Keratinocyte (primary cell): ENCODE data around the gene PNPT1. TPM values are rescaled to one million over a fixed set of nuclear protein-coding genes. Genes with fewer than 3 reads are reported as not detected.

Experiments used
- DNase-seq: peaks from one replicate; pipeline ENCODE4 v3.0.0-alpha.2; 2011; ENCODE audit warnings: low read depth, missing footprints, low spot score
- FAIRE-seq: peaks from 2 replicates; lab custom pipeline; 2011; peaks lifted over from hg19 to GRCh38; lab: Jason Lieb, UNC
- H2AFZ ChIP-seq: 2 replicates; pipeline ENCODE4 v1.6.0; 2012; ENCODE audit warnings: low read length, control low read depth, inconsistent platforms; ENCODE audit not compliant: control insufficient read depth
- H3K27ac ChIP-seq: 2 replicates; pipeline ENCODE4 v1.5.1; 2011; ENCODE audit warnings: low read length; ENCODE audit not compliant: control insufficient read depth, insufficient read depth
- H3K27me3 ChIP-seq: 3 replicates; pipeline ENCODE4 v1.6.0; 2011; ENCODE audit warnings: low read length; ENCODE audit not compliant: control insufficient read depth, insufficient read depth; ENCODE audit errors: extremely low read depth
- H3K36me3 ChIP-seq, 2 experiments: 2 replicates in 1 of 2; 3 replicates in 1 of 2; pipeline ENCODE4 v1.5.1; 2011; ENCODE audit warnings: low read length in 2 of 2, mild to moderate bottlenecking in 1 of 2; ENCODE audit not compliant: control insufficient read depth in 2 of 2, insufficient read depth in 2 of 2; ENCODE audit errors: extremely low read depth in 1 of 2
- H3K4me1 ChIP-seq: 3 replicates; pipeline ENCODE4 v1.5.1; 2011; ENCODE audit warnings: low read length; ENCODE audit not compliant: control insufficient read depth, insufficient read depth; ENCODE audit errors: extremely low read depth
- H3K4me2 ChIP-seq: 3 replicates; pipeline ENCODE4 v1.6.0; 2011; ENCODE audit warnings: low read depth, low read length; ENCODE audit not compliant: control insufficient read depth, insufficient read depth; ENCODE audit errors: extremely low read depth
- H3K4me3 ChIP-seq, 3 experiments: fragments of 200-600 bp in 1 of 3; sonication (generic) in 1 of 3; 2 replicates in 2 of 3; 3 replicates in 1 of 3; pipeline ENCODE4 v1.5.1; 2011 to 2016; ENCODE audit warnings: low read length in 3 of 3, mild to moderate bottlenecking in 3 of 3, control low read depth in 2 of 3, inconsistent platforms in 1 of 3, low read depth in 1 of 3, mixed read lengths in 1 of 3, mixed run types in 1 of 3, moderate library complexity in 1 of 3; ENCODE audit not compliant: control insufficient read depth in 2 of 3, insufficient read depth in 2 of 3; ENCODE audit errors: extremely low read depth in 1 of 3
- H3K79me2 ChIP-seq: 2 replicates; pipeline ENCODE4 v1.6.0; 2012; ENCODE audit warnings: low read length; ENCODE audit not compliant: control insufficient read depth, insufficient read depth
- H3K9ac ChIP-seq: 3 replicates; pipeline ENCODE4 v1.6.0; 2011; ENCODE audit warnings: low read length; ENCODE audit not compliant: control insufficient read depth, insufficient read depth; ENCODE audit errors: extremely low read depth
- H3K9me1 ChIP-seq: 3 replicates; pipeline ENCODE4 v1.6.0; 2011; ENCODE audit warnings: low read length; ENCODE audit not compliant: control insufficient read depth, insufficient read depth; ENCODE audit errors: extremely low read depth
- H3K9me3 ChIP-seq: 2 replicates; pipeline ENCODE4 v1.5.1; 2012; ENCODE audit warnings: low read depth, low read length; ENCODE audit not compliant: control insufficient read depth
- H4K20me1 ChIP-seq: 3 replicates; pipeline ENCODE4 v1.6.0; 2011; ENCODE audit warnings: low read length; ENCODE audit not compliant: control insufficient read depth, insufficient read depth; ENCODE audit errors: extremely low read depth
- EZH2 ChIP-seq: IDR thresholded peaks from one replicate; pipeline ENCODE4 v1.6.1; 2012; ENCODE audit warnings: inconsistent platforms, mild to moderate bottlenecking, low read length, moderate library complexity
- dilution Hi-C: fragments of 300-500 bp; cut with MboI; formaldehyde crosslinking; loops from one replicate; pipeline ENCODE4 v1.7.0; 2020; ENCODE audit warnings: low sequenced_read_pairs; ENCODE audit not compliant: extremely low pct_ligation_motif_present
- polyA plus RNA-seq, 5 experiments: library from polyadenylated mRNA; depleted of rRNA in 3 of 5; stranded (reverse) in 3 of 5; stranded (forward) in 1 of 5; unstranded in 1 of 5; fragments of >200 nt; gene quantifications; 1 replicate in 1 of 5; 2 replicates in 3 of 5; 3 replicates in 1 of 5; pipeline versions ENCODE4 v1.2.1 to v1.2.3, GENCODE V29; 2011 to 2012; ENCODE audit warnings: missing spikeins in 2 of 5, low read depth in 1 of 5, low replicate concordance in 1 of 5
- TF ChIP-seq, protein P1 (sequence below), 3 experiments: IDR thresholded peaks in 1 of 3; conservative IDR thresholded peaks in 1 of 3; optimal IDR thresholded peaks in 1 of 3; 2 replicates in 2 of 3; 3 replicates in 1 of 3; pipeline versions ENCODE3 to v1.5.1; 2011; ENCODE audit warnings: low read length in 3 of 3, mild to moderate bottlenecking in 3 of 3, moderate library complexity in 2 of 3, control low read depth in 1 of 3, inconsistent platforms in 1 of 3; ENCODE audit not compliant: insufficient read depth in 2 of 3; ENCODE audit errors: extremely low read depth in 1 of 3

The PNPT1 gene
- polyA plus RNA-seq, 1 donor (not counting 4 experiments of a cell fraction or from before 2014, with no cell fraction given): 36.1 TPM

DNA sequence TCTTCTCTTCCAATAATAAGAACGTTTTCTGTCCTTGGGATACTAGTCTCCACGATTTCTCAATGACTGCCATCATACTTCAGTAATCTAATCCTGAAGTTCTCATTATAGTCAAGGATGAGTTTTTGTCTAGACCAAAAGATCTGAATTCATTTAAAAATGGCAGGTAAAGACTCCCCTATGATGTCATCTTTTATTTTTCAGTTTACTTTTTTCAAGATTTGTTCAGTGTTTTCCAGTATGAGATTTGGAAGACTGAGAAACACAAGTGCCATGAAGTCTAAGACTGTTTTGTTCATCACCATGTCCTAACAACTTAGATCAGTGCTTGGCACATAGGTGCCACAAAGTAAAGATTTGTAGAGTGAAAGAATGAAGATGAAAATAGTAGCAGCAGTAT is 40.4 kb downstream of the PNPT1 start:
- H2AFZ ChIP-seq: no peak overlapping the region
- H3K9ac ChIP-seq: no peak overlapping the region
- DNase-seq (no peak), FAIRE-seq (no peak)
- H3K27me3 ChIP-seq: no peaks in the 10 kb centered on the region
- no peaks in the 10 kb centered on the region for H3K4me1 ChIP-seq
- no peak overlapping the region for H3K27ac ChIP-seq
- TF ChIP-seq, protein P1, sequence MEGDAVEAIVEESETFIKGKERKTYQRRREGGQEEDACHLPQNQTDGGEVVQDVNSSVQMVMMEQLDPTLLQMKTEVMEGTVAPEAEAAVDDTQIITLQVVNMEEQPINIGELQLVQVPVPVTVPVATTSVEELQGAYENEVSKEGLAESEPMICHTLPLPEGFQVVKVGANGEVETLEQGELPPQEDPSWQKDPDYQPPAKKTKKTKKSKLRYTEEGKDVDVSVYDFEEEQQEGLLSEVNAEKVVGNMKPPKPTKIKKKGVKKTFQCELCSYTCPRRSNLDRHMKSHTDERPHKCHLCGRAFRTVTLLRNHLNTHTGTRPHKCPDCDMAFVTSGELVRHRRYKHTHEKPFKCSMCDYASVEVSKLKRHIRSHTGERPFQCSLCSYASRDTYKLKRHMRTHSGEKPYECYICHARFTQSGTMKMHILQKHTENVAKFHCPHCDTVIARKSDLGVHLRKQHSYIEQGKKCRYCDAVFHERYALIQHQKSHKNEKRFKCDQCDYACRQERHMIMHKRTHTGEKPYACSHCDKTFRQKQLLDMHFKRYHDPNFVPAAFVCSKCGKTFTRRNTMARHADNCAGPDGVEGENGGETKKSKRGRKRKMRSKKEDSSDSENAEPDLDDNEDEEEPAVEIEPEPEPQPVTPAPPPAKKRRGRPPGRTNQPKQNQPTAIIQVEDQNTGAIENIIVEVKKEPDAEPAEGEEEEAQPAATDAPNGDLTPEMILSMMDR (optimal IDR thresholded peaks at IDR 0.05 in 1 of 3, IDR thresholded peaks at IDR 0.05 in 1 of 3, conservative IDR thresholded peaks at IDR 0.05 in 1 of 3; ENCODE audit: extremely low read depth in 1 of 3, insufficient read depth in 2 of 3, low read length in 3 of 3): no peak
- TF ChIP-seq EZH2: no peak
- dilution Hi-C loops: no loop called here
- no peaks in the 10 kb centered on the region for H3K9me3 ChIP-seq
- H3K4me2 ChIP-seq: no peak overlapping the region
- H3K79me2 ChIP-seq: no peaks in the 10 kb centered on the region
- H4K20me1 ChIP-seq: no peaks in the 10 kb centered on the region
- H3K9me1 ChIP-seq: no peaks in the 10 kb centered on the region
- H3K4me3 ChIP-seq: no peak overlapping the region
- peaks cover 4 to 10% of the 10 kb centered on the region in 2 experiments for H3K36me3 ChIP-seq

DNA sequence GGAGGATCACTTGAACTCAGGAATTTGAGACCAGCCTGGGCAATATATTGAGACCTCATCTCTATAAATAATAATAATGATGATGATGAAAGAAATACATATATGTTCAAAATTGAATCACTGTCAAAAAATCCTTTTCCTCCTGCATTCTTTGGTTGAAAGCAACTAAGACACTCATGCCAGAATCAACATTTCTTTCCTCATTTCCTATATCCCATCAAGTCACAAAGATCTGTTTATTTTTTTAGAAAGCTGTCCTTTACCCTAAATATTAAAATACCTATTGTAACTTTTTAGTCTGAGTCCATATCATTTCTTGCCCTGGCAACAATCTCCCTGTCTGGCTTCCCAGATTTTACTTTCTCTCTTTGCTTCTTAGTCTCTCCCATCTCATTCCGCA is 44.4 kb downstream of the PNPT1 start:
- Histone ChIP-seq H2AFZ (no peak overlapping the region), H3K4me1 (no peaks in the 10 kb centered on the region), H3K9ac (no peak overlapping the region), H3K27me3 (no peaks in the 10 kb centered on the region), H3K9me3 (no peaks in the 10 kb centered on the region), H3K4me3 (no peak overlapping the region), H4K20me1 (no peaks in the 10 kb centered on the region), H3K79me2 (no peaks in the 10 kb centered on the region), H3K36me3 (peaks cover 0 to 2% of the 10 kb centered on the region in 2 experiments), H3K27ac (no peak overlapping the region), H3K9me1 (no peaks in the 10 kb centered on the region), H3K4me2 (no peak overlapping the region)
- no peak for TF ChIP-seq EZH2
- TF ChIP-seq, protein P1 (optimal IDR thresholded peaks at IDR 0.05 in 1 of 3, IDR thresholded peaks at IDR 0.05 in 1 of 3, conservative IDR thresholded peaks at IDR 0.05 in 1 of 3; ENCODE audit: extremely low read depth in 1 of 3, insufficient read depth in 2 of 3, low read length in 3 of 3): no peak
- DNase-seq: no peak
- no peak for FAIRE-seq
- dilution Hi-C loops: no loop called here
